GM21786 (cell line): ENCODE measurements around the gene ZNF341.

Source experiments
- ATAC-seq: cut with Tn5 transposase; IDR thresholded peaks from one replicate; pipeline ENCODE4 v1.9.1; 2021; ENCODE audit not compliant: unreplicated experiment

Gene ZNF341

GRCh38 chr20:33766686-33767085, 34.9 kb downstream of the ZNF341 start:
- no peak for ATAC-seq

GRCh38 chr20:33767777-33768138, 36.0 kb downstream of the ZNF341 start:
- no peak for ATAC-seq

GRCh38 chr20:33769043-33769442, 37.2 kb downstream of the ZNF341 start:
- no peak for ATAC-seq

GRCh38 chr20:33770005-33770404, 38.2 kb downstream of the ZNF341 start:
- ATAC-seq: no peak

GRCh38 chr20:33771938-33772337, 40.1 kb downstream of the ZNF341 start:
- ATAC-seq: no peak

GRCh38 chr20:33772439-33772838, 40.6 kb downstream of the ZNF341 start:
- no peak for ATAC-seq

GRCh38 chr20:33773412-33774089, 41.8 kb downstream of the ZNF341 start:
- peak; percentile 55 for ATAC-seq

- no peak for ATAC-seq
Measured at GRCh38 chr20:33777816-33778215, 46.0 kb downstream of the ZNF341 start.

- no peak for ATAC-seq
Measured at GRCh38 chr20:33781133-33781532, 49.3 kb downstream of the ZNF341 start.

- no peak for ATAC-seq
Measured at GRCh38 chr20:33781945-33782344, 50.1 kb downstream of the ZNF341 start.

GRCh38 chr20:33783256-33783655, 51.5 kb downstream of the ZNF341 start:
- ATAC-seq: no peak

- ATAC-seq: no peak
Measured at GRCh38 chr20:33783818-33784217, 52.0 kb downstream of the ZNF341 start.

GRCh38 chr20:33784225-33784624, 52.4 kb downstream of the ZNF341 start:
- ATAC-seq: no peak

GRCh38 chr20:33785503-33785902, 53.7 kb downstream of the ZNF341 start:
- ATAC-seq: no peak

- no peak for ATAC-seq
Measured at GRCh38 chr20:33787253-33787891, 55.6 kb downstream of the ZNF341 start.

- no peak for ATAC-seq
Measured at GRCh38 chr20:33788351-33789049, 56.7 kb downstream of the ZNF341 start.

- no peak for ATAC-seq
Measured at GRCh38 chr20:33789109-33789857, 57.5 kb downstream of the ZNF341 start.

GRCh38 chr20:33789858-33790182, 58.0 kb downstream of the ZNF341 start:
- no peak for ATAC-seq

- no peak for ATAC-seq
Measured at GRCh38 chr20:33790566-33790965, 58.8 kb downstream of the ZNF341 start.

GRCh38 chr20:33791021-33791420, 59.2 kb downstream of the ZNF341 start:
- no peak for ATAC-seq

- no peak for ATAC-seq
Measured at GRCh38 chr20:33791540-33791939, 59.7 kb downstream of the ZNF341 start.
